Lung (tissue), 12 donors: ENCODE results near the gene BPIFB1. TPM values are rescaled to one million over a fixed set of nuclear protein-coding genes. Genes with fewer than 3 reads are reported as not detected.

Source experiments
- ATAC-seq: fragments of 200-7000 bp; cut with Tn5 transposase; one replicate; pipeline ENCODE4 v1.9.1; 2020; ENCODE audit warnings: moderate number of reproducible peaks; ENCODE audit not compliant: insufficient read depth, low FRiP score
- DNase-seq, 3 donors: peaks; one replicate each; pipeline ENCODE4 v3.0.0-alpha.2; 2013 to 2017
- H3K27ac ChIP-seq, 2 donors: one replicate each; pipeline ENCODE4 v1.5.1; 2013; ENCODE audit warnings: mild to moderate bottlenecking in 2 of 2, moderate library complexity in 2 of 2, control low read depth in 1 of 2, inconsistent platforms in 1 of 2, low read depth in 1 of 2, low read length in 1 of 2
- H3K27me3 ChIP-seq, 3 donors: one replicate each; pipeline ENCODE4 v1.5.1; 2013; ENCODE audit warnings: low read length in 2 of 3; ENCODE audit not compliant: control insufficient read depth in 3 of 3, insufficient read depth in 3 of 3
- H3K36me3 ChIP-seq, 4 donors: one replicate each; pipeline ENCODE4 v1.5.1; 2013; ENCODE audit warnings: low read length in 4 of 4, mild to moderate bottlenecking in 1 of 4, moderate library complexity in 1 of 4; ENCODE audit not compliant: control insufficient read depth in 4 of 4, insufficient read depth in 4 of 4
- H3K4me1 ChIP-seq, 5 donors: one replicate each; pipeline ENCODE4 v1.5.1; 2013; ENCODE audit warnings: low read length in 5 of 5, mild to moderate bottlenecking in 2 of 5, moderate library complexity in 1 of 5; ENCODE audit not compliant: control insufficient read depth in 5 of 5, insufficient read depth in 5 of 5
- H3K4me3 ChIP-seq: one replicate; pipeline ENCODE4 v1.5.1; 2013; ENCODE audit warnings: mild to moderate bottlenecking, control low read depth, moderate library complexity
- H3K9ac ChIP-seq, 2 donors: one replicate each; pipeline ENCODE4 v1.5.1; 2013; ENCODE audit warnings: low read length in 2 of 2, control low read depth in 1 of 2; ENCODE audit not compliant: insufficient read depth in 1 of 2
- H3K9me3 ChIP-seq, 4 donors: one replicate each; pipeline ENCODE4 v1.5.1; 2013; ENCODE audit warnings: low read length in 3 of 4, mild to moderate bottlenecking in 1 of 4, moderate library complexity in 1 of 4; ENCODE audit not compliant: control insufficient read depth in 4 of 4, insufficient read depth in 3 of 4
- WGBS, 2 donors: extraction: QIAGEN DNeasy Blood & Tissue Kit; methylation state at CpG; one replicate each; pipeline ENCODE4 v1.1.7; 2013; 5-methylcytosine and 5-hydroxymethylcytosine counted together
- polyA plus RNA-seq, 2 donors: library from polyadenylated mRNA; stranded (reverse); fragments of 200-250 nt; gene quantifications; one replicate each; pipeline ENCODE4 v1.2.1, GENCODE V29; 2013
- total RNA-seq, 2 donors: library from RNA; depleted of rRNA in 1 of 2; stranded (reverse); fragments of >200 nt in 1 of 2; gene quantifications; one replicate each; pipeline ENCODE4 v1.2.1, GENCODE V29; 2014 to 2021
- TF ChIP-seq, protein P1 (sequence below): IDR thresholded peaks from 2 replicates; pipeline ENCODE4 v1.5.1; 2012; ENCODE audit warnings: mild to moderate bottlenecking; ENCODE audit errors: control extremely low read depth, extremely low read depth
- donor health status: control.
- donor health status: control.
- donor health status: Bipolar disorder and iron deficiency.
- donor health status: healthy.
- donor health status: DM: yes; HTN: yes; CAD: no.

Gene BPIFB1
- total and polyA plus RNA-seq, 4 donors, result 61.9 to 445 (median 292) TPM

DNA sequence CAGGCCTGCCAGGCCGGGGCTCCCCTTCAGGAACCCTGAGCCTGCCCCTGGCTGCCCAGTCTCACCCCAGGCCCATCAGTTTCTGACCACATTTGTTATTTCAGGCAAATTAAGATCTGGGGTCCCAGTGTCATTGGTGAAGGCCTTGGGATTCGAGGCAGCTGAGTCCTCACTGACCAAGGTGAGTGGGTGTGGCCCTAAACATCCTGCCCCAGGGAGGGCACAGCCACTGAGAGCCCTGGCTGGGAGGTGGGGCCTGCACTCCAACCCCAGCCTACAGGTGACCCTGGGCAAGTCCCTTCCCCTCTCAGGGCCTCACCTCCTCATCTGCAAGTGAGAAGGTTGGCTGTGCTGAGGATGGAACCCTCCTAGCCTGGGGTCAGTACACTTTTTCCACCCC lies 23.8 kb downstream of the BPIFB1 start:
- H3K27me3 ChIP-seq, result no peaks in the 10 kb centered on the region
- H3K9me3 ChIP-seq, result no peaks in the 10 kb centered on the region
- DNase-seq (no peak), ATAC-seq (no peak)
- H3K4me3 ChIP-seq, result no peak overlapping the region
- 50 to 78% methylated on average over 2 of the region's 2 CpGs for WGBS, 2 donors
- TF ChIP-seq, protein P1, sequence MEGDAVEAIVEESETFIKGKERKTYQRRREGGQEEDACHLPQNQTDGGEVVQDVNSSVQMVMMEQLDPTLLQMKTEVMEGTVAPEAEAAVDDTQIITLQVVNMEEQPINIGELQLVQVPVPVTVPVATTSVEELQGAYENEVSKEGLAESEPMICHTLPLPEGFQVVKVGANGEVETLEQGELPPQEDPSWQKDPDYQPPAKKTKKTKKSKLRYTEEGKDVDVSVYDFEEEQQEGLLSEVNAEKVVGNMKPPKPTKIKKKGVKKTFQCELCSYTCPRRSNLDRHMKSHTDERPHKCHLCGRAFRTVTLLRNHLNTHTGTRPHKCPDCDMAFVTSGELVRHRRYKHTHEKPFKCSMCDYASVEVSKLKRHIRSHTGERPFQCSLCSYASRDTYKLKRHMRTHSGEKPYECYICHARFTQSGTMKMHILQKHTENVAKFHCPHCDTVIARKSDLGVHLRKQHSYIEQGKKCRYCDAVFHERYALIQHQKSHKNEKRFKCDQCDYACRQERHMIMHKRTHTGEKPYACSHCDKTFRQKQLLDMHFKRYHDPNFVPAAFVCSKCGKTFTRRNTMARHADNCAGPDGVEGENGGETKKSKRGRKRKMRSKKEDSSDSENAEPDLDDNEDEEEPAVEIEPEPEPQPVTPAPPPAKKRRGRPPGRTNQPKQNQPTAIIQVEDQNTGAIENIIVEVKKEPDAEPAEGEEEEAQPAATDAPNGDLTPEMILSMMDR, result no peak
- no peak overlapping the region for H3K9ac ChIP-seq
- no peaks in the 10 kb centered on the region for H3K36me3 ChIP-seq
- H3K27ac ChIP-seq, result no peak overlapping the region
- H3K4me1 ChIP-seq, result no peaks in the 10 kb centered on the region

DNA sequence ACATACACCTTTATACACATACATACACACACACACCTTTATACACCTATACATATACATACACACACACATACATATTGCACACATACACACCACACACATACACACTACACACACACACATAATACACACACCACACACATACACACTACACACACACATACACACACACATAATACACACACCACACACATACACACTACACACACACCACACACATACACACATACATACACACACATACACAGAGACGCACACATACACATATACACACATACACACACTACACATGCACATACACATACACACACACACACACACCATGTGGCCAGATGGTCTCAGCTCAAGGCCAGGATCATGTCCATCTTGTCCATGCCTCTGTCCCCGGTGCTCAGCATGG lies 25.7 kb downstream of the BPIFB1 start:
- Histone ChIP-seq H3K4me1 (no peaks in the 10 kb centered on the region), H3K9ac (no peak overlapping the region), H3K27ac (no peak overlapping the region), H3K4me3 (no peak overlapping the region), H3K36me3 (no peaks in the 10 kb centered on the region), H3K27me3 (no peaks in the 10 kb centered on the region), H3K9me3 (no peaks in the 10 kb centered on the region)
- ATAC-seq (no peak), DNase-seq (no peak)
- WGBS, 2 donors, result 95 to 98% methylated on average over 2 of the region's 2 CpGs
- TF ChIP-seq, protein P1, result no peak

DNA sequence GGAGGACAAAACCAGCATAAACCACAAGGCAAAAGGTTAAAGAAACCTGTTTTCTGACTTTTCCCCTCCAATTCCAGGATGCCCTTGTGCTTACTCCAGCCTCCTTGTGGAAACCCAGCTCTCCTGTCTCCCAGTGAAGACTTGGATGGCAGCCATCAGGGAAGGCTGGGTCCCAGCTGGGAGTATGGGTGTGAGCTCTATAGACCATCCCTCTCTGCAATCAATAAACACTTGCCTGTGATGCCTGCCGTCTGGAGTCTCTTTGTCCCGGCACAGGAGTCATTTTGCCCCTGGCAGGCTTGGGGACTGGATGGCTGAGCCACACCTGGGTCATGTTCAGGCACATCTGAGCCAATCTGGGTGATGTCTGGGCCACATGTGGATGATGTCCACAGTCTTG lies 26.6 kb downstream of the BPIFB1 start:
- TF ChIP-seq, protein P1, result no peak
- Histone ChIP-seq H3K9me3 (no peaks in the 10 kb centered on the region), H3K4me3 (no peak overlapping the region), H3K4me1 (no peaks in the 10 kb centered on the region), H3K27ac (no peak overlapping the region), H3K27me3 (no peaks in the 10 kb centered on the region), H3K9ac (no peak overlapping the region), H3K36me3 (no peaks in the 10 kb centered on the region)
- WGBS, 2 donors, result 29 to 62% methylated on average over 2 of the region's 2 CpGs
- DNase-seq, result no peak
- ATAC-seq, result no peak

GRCh38 chr20:33310327-33310899 lies 27.4 kb downstream of the BPIFB1 start:
- Histone ChIP-seq H3K4me1 (no peaks in the 10 kb centered on the region), H3K27me3 (no peaks in the 10 kb centered on the region), H3K9ac (no peak overlapping the region), H3K27ac (no peak overlapping the region), H3K4me3 (no peak overlapping the region), H3K36me3 (no peaks in the 10 kb centered on the region), H3K9me3 (no peaks in the 10 kb centered on the region)
- TF ChIP-seq, protein P1, result no peak
- DNase-seq (no peak), ATAC-seq (no peak)
- WGBS, 2 donors, result 74 to 77% methylated on average over 6 of the region's 6 CpGs
